Measurements from ENCODE around the gene FMN2.

FMN2 gene

DNA sequence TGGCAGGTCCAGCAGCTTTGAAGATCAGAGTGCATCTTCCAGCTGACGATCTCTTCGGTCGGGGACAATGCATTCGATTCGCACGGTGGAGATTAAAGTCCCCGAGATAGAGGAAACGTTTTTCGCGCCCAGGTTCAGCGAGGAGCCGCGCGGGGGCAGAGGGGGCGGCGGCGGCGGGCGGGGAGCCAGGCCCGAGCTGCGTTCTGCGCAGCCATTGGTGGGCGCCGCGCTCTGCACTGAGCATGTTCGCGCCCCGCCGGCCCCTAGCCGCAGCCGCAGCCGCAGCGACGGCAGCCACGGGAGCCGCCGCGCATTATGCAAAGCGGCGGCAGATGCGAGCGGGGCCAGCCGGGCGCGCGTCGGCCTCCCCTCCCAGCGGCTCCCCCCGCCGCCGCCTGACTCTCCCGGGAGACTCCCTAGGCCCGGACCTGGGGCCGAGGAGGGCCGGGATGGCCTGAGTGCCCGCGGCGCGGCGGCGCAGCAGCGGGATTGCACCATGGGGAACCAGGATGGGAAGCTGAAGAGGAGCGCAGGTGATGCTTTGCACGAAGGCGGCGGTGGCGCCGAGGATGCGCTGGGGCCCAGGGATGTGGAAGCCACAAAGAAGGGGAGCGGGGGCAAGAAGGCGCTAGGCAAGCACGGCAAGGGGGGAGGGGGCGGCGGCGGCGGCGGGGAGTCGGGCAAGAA, at the start of gene FMN2:
Gene FMN2 (plus strand): TSS at position 270 of the 687 bp plus-strand sequence. CDS start 227 bp downstream, at position 497.
- DNase-seq, result peak; percentile 50

DNA sequence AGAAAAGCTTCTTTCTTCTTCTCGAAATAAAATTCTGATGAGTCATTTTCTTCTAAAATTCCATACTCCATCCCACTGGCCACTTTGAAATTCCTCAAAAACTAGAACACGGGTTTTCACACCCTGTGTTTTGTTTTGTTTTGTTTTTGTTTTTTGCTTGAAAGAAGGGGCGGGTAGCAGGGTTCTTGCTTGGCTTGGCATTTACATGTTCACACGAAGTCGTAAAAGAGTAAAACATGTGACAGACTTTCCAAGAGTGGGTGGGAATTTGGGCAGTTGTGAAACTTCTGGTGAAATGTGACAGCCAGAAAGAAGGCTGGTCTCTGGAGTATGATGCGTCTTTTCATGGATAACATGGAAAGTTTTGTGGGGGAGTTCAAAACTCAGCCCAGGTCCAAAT, 47.1 kb upstream of the FMN2 start:
- no peak for DNase-seq

DNA sequence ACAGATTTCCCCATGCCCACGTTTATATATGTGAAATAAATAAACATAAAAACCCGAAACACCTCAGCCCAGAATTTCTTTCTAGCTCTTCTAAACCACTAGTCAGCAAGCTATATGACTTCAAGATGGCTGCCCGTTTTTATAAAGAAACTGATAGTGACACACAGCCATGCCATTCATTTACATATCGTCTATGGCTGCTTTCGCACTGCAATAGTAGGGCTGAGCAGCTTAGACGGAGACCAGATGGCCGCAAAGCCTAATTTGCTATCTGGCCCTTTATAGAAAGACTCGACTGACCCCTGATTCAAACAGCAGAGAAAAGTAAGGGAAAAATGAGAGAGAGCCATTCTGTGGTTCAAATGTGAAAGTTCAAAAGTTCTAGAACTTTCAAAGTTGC, 45.7 kb upstream of the FMN2 start:
- no peak for DNase-seq

DNA sequence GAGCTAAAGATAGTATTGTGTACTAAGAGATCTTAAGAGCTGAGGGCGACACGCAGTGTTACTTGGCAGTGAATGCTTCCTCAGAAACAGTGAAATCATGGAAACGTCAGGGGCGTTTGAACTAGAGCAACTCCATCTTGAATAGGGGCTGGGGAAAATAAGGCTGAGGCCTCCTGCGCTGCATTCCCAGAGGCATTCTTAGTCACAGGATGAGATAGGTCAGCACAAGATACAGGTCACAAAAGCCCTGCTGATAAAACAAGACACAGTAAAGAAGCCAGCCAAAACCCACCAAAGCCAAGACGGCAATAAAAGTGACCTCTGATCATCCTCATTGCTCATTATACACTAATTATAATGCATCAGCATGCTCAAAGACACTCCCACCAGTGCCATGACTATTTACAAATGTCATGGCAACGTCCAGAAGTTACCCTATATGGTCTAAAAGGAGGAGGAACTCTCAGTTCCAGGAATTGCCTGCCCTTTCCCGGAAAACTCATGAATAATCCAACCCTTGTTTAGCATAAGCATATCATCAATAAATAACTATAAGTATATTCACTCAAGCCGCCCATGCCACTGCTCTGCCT, 37.5 kb upstream of the FMN2 start:
- no peak for DNase-seq

DNA sequence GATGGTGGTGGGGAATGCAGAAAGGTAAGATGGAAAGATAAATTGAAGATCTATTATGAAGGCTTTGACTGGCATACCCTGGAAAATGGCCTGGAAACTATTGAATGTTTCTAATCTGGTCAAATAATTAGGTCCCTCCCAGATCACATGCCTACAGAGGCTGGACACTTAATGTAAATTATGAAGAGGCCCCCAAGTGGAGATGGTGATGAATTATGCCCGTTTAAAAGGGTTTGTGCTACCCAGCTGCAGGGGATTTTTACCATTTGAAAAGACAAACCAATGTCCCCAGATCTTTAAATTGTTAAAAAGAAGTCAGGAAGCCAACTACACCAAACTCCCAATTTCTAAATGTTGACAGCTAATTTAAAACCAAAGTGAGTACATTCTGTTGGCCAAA, 35.7 kb upstream of the FMN2 start:
- DNase-seq, result no peak

DNA sequence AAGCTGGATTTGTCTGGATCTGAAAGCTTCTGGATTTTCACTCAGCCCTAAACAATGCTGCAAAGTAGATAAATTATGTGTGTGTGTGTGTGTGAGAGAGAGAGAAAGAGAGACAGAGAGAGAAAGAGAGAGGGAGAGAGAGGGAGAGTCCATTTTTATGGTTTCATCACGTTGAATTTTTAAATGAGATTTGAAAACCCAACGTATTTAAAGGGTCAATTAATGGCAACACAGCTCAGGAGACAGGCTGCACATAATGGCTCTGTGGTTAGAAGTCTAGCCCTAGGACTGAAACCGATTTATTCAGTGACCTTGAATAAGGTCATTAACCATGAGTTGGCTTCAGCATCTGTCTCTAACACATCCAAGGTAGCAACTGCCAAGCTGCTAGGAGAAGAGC, 35.3 kb upstream of the FMN2 start:
- no peak for DNase-seq

DNA sequence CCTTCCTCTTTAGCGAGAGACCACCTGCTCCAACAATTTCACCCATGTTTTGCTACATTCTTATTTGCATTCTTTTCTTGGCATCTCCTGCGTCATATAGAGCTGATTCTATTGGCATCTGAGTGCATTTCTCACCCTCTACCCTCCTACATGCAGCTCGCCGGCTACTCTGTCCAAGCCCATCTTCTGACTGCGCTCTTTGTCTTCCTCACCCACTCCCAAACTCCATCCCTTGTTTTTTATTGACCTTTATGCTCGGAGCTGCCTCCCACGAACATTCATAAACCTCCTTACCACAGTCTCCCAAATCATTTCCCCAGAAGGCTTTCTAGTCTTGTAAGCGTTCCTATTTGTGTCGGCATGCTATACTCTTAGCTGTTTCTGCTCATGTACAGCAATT, 33.6 kb upstream of the FMN2 start:
- no peak for DNase-seq

DNA sequence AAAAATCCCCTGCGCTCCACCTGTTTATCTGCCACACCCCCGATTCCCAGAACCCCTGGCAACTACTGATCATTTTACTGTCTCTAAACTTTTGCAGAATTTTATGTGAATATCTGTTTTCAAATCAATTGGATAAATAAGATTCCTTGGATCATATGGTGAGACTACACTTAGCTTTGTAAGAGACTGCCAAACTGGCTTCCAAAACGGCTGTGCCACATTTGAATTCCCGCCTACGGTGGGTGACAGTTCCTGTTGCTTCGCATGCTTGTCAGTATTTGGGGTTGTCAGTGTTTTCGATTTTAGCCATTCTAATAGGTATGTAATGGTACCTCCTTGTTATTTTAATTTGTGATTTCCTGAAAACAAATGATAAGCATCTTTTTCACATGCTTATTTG, 22.7 kb upstream of the FMN2 start:
- no peak for DNase-seq

DNA sequence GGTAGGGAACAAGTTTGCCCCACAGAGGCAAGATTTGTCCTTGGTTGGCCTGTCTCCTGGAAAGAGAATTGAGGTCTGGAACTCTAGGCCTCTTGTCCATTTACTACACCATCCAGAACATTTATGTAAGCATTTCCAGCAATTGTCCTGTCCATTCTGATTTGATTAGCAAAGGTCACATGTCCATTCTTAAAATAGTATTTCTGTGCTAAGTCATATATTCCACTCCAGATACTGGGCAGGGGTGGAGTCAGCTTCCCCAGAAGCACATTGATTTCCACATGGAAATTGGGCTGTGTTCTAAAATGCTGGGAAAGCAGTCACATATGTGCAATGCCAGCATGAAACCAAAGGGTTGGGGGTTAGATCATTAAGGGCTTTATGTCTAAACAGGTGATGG, 21.5 kb upstream of the FMN2 start:
- no peak for DNase-seq

DNA sequence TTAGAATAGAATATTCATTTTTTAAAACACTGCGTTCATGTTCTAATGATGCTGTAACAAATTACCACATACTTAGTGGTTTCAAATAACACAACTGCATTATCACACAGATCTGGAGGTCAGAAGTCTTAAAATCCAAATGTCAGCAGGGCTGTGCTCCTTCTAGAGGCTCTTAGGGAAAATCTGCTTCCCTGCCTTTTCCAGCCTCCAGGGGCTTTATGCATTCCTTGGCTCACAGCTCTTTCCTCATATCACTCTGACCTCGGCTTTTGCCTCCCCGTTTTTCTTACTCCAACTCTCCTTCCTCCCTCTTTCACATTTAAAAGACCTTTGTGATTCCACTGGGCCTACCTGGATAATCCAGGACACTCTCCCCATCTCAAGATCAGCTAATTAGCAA, 18.6 kb upstream of the FMN2 start:
- DNase-seq, result no peak

DNA sequence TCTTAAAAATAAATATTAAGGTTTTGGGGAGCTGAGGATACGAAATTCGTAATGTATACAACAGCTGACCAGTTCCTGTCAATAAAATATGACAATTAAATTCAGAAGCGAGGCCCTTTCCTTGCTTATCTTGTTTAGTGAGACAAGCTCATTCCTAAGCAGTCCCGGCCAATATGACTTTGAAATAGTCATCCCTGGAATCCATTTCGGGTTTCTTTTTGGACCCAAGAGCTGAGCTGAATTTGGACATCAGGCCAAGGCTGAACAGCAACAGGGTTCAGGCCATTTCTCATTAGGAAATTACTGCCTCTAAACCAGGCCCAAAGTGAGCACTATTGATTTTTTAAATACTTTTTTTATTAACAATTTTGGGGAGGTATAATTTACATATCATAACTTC, 17.3 kb upstream of the FMN2 start:
- DNase-seq, result no peak

DNA sequence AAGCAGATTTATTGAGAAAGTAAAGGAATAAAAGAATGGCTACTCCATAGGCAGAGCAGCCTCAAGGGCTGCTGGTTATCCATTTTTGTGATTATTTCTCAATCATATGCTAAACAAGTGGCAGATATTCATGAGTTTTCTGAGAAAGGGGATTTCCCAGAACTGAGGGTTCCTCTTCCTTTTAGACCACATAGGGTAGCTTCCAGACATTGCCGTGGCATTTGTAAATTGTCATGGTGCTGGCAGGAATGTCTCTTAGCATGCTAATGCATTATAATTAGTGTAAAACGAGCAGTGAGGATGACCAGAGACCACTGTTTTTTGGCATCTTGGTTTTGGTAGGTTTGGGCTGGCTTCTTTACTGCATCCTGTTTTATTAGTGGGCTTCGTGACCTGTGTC, 16.8 kb upstream of the FMN2 start:
- no peak for DNase-seq

DNA sequence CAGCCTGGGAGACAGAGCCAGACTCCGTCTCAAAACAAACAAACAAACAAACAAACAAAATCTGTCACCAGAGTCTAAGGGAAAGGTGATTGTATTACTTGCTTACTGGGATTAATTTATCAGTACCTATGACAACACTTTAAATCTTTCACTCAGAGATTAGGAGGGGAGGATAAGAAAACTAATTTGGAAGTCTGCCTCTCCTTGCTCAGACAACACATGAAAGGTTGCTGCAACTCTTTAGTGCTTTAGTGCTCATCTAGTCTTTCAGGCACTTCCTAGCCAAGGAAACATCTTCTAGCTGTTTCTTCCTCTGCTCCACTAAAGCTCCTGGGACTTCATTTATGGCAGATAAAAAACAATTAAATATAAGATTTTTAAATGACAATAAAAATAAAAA, 7.3 kb upstream of the FMN2 start:
- DNase-seq, result no peak

DNA sequence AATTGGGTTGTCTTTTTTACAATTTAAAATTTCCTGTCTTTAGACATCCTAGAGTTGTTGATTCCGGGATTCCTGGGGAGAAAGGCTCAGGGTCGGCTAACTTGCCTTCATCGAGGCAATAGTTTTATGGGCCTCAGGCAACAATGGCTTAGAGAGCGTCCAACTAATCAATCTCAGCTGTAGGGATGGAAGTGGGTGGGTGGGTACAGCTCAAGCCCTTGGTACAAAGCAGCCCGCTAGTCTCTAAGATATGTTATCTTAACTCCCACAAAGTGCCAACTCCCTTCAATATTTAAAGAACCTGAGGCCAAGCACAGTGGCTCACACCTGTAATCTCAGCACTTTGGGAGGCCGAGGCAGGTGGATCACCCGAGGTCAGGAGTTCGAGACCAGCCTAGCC, 6.9 kb upstream of the FMN2 start:
- no peak for DNase-seq

DNA sequence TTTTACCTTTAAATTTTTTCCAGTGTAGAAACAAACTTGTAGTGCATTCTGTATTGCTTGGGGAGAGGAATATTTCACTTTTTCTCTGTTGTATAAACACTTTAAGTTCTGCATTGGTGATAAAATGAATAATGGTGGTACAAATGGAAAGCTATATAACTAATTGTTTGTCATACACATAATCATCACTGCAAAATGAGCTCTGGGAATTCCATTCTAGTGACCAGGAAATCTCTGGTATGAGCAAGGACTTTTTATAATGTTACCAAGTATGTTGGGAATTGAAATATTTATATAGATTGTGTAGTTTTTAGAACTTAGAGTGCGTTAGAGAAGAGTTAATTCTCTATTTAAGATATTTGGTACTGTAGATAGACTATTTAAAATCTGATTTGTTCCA, 5.0 kb upstream of the FMN2 start:
- DNase-seq, result no peak

DNA sequence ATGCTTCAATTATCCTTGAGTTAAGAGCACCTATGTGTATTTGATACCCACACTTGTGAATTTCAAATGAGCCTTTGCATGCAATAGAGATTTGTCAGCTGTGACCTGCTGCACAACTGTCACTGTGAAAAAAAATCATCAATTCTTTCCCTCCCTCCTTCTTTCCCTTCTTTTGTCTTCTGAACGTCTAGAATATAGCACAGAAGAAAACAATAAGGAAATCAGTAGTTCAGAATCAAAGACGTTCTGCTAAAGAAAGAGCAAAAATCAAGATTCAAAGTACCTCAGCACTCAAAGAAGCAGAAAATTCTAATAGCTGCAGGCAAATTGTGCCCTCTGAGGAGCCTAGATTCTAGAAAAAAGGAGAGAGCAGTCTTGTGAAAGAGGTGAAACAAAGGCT, 1.7 kb upstream of the FMN2 start:
- DNase-seq, result no peak

DNA sequence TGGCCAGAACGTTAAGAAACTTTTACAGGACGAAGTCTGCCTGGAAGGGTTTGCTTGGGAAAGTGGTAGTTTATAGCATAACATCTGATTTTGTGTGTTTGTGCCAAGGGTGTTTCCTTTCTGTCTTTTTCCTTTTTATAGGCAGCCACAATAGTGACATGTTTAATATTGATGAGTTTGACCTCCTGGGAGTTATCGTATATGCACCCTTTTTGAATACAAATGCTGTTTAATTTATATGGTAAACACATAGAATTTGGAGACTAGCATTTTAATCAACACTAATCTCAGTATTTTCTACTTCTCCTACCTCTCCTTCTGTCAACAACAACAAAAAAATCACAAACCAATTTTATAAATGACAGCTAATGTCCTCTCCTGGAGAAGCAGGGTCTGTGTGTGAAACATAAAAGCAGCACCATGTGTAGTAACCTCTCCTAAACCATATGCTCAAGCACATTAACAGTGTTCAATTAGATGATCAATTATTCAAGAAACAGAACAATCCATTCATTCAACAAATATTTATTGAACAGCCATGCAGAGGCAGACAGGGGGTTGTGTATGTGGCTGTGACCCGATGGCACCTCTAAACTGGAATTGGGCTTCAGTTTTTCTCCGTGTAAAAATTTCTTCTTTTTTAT, 604 bp upstream of the FMN2 start:
- DNase-seq, result no peak

DNA sequence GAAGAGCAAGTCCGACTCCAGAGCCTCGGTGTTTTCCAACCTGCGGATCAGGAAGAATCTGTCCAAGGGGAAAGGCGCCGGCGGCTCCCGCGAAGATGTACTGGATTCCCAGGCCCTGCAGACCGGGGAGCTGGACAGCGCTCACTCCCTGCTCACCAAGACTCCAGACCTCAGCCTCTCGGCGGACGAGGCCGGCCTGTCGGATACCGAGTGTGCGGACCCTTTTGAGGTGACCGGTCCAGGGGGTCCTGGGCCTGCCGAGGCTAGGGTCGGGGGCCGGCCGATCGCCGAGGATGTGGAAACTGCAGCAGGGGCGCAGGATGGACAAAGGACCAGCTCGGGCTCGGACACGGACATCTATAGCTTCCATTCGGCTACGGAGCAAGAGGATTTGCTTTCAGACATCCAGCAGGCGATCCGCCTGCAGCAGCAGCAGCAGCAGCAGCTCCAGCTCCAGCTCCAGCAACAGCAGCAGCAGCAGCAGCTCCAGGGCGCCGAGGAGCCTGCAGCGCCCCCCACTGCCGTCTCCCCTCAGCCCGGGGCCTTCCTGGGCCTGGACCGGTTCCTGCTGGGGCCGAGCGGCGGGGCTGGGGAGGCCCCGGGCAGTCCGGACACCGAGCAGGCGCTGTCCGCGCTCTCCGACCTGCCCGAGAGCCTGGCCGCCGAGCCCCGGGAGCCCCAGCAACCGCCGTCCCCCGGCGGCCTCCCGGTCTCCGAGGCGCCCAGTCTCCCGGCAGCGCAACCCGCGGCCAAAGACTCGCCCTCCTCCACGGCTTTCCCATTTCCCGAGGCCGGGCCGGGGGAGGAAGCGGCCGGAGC, 827 bp downstream of the FMN2 start:
- no peak for DNase-seq

DNA sequence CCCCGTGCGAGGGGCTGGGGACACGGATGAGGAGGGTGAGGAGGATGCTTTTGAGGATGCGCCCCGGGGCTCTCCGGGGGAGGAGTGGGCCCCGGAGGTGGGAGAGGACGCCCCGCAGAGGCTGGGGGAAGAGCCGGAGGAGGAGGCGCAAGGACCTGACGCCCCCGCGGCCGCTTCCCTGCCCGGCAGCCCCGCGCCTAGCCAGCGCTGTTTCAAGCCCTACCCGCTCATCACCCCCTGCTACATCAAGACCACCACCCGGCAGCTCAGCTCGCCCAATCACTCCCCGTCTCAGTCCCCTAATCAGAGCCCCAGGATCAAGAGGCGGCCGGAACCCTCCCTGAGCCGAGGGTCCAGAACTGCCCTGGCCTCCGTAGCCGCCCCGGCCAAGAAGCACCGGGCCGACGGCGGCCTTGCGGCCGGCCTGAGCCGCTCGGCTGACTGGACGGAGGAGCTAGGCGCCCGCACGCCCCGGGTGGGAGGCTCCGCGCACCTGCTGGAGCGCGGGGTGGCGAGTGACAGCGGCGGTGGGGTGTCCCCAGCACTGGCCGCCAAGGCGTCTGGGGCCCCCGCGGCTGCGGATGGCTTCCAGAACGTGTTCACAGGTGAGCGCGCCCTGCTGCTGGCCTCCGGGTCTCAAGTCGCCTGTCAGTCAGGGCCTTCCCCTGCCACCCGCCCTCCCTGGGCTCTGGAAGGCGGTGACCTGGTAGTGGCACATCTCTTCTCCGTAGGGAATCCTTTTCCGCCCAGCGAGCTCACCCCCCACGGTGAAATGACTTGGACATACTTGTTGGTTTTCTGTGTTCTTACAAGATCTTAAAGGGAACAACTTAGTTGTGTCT, 1.7 kb downstream of the FMN2 start:
- no peak for DNase-seq

DNA sequence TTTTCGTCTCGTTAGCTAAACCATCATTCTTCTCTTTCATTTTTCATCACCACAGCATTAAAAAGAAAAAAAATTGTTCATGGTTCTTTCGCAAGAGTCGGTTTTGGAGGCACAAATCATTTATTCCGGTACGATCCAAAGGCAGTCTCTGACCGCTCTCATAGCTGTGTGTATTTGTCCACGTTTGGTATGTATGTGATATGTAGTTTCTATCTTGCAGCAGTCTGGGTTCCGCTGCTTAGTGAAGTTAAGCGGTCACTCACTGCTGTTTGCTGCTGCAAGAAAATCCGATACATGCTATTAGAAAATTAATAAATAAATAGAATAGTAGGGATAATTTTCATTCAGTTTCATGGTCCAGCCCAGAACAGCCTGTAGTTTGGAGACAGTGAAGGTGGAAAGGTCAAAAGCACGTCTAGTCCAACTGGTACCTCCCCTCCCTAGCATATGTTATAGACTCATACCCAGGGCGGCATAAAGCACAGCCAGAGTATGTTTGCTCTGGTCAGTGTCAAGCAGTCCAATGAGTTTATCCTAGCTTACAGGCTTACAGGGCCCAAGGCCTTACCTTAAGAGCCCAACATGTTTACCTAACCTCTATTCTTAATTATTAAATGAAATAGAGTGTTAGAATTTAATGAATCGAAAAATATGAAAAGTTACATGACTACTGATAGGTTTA, 2.5 kb downstream of the FMN2 start:
- DNase-seq, result no peak

DNA sequence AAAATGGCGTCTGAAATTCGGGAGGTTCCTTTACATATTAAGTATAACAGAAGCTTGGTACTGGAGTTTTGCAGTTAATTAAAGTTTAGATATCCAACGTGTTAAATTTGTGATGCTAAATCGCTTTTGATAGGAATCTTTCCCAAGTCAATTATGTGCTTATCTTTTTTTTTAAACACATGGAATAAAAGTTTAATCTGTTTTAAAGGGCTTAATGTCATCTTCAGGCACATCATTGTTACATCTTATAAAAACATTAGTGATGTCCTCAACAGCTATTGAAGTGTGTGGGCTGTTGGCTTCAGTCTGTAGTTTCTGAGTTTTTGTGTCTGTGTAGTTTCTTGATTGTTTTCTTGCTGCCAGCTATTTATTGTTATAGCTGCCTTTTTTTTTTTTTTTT, 5.3 kb downstream of the FMN2 start:
- no peak for DNase-seq

DNA sequence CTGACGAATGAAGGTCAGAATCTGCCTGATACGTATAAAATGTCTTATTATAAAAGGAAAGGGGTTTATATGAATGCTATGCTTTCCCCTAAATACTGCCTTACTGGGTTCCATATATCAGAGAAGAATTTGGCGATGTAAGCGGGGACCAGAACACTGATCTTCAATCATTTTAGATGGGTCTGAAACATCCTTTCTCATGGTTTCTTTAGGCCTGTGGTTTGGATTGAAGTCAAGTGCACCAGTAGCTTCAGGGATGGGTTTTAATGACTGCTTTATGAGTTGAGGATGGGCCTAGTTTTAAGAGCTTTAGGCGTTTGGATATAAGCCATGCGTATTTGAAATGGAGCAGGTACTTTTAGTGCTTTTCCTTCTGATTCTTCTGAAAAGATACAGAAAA, 6.9 kb downstream of the FMN2 start:
- no peak for DNase-seq
